ENCODE results near the gene MICAL3.

MICAL3 gene

DNA sequence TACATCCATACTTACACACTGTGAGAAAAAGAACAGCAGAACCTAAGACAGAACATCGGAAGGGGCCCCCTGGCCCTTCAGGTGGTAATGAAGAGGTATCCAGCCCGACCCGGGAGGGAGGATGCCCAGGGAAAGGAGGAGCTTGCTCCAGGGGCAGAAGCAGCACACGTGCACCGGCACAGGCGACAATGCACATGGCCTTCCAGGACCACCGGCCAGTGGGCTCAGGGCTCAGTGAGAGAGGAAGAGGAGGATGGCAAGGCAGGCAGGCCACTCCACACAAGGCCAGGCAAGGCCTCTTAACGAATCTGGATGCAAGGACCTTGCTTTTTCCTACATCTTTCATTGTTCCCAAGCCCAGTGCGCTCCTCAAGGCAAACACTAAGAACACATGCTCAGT lies 52.6 kb downstream of the MICAL3 start:
- H3K4me2 ChIP-seq (ENCODE audit: low read depth, low read length): no peak overlapping the region

GRCh38 chr22:17970201-17970708 lies 54.1 kb downstream of the MICAL3 start:
- no peaks in the 10 kb centered on the region for H3K9me3 ChIP-seq (replicated peaks; ENCODE audit: insufficient read depth, low read length)
- no peaks in the 10 kb centered on the region for H3K9me2 ChIP-seq (replicated peaks; ENCODE audit: insufficient read depth, low read length)
- H3K27me3 ChIP-seq (replicated peaks; ENCODE audit: insufficient read depth, low read length): no peaks in the 10 kb centered on the region
- no peak overlapping the region for H3K27ac ChIP-seq (ENCODE audit: low read length)
- no peak for TF ChIP-seq EZH2 (optimal IDR thresholded peaks at IDR 0.05; ENCODE audit: low read depth, low read length)
- no peak for TF ChIP-seq EZH2phosphoT487 (IDR thresholded peaks at IDR 0.05; ENCODE audit: low read length)
- TF ChIP-seq, protein P1, sequence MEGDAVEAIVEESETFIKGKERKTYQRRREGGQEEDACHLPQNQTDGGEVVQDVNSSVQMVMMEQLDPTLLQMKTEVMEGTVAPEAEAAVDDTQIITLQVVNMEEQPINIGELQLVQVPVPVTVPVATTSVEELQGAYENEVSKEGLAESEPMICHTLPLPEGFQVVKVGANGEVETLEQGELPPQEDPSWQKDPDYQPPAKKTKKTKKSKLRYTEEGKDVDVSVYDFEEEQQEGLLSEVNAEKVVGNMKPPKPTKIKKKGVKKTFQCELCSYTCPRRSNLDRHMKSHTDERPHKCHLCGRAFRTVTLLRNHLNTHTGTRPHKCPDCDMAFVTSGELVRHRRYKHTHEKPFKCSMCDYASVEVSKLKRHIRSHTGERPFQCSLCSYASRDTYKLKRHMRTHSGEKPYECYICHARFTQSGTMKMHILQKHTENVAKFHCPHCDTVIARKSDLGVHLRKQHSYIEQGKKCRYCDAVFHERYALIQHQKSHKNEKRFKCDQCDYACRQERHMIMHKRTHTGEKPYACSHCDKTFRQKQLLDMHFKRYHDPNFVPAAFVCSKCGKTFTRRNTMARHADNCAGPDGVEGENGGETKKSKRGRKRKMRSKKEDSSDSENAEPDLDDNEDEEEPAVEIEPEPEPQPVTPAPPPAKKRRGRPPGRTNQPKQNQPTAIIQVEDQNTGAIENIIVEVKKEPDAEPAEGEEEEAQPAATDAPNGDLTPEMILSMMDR (IDR thresholded peaks at IDR 0.05; ENCODE audit: low read length): no peak
- H2AFZ ChIP-seq (ENCODE audit: low read length): no peak overlapping the region
- no peaks in the 10 kb centered on the region for H3K4me1 ChIP-seq (ENCODE audit: low read length)
- H3K9ac ChIP-seq (ENCODE audit: low read length): no peak overlapping the region
- peaks cover 73% of the 10 kb centered on the region for H3K79me2 ChIP-seq (ENCODE audit: low read length)
- no peaks in the 10 kb centered on the region for H3K36me3 ChIP-seq (replicated peaks; ENCODE audit: insufficient read depth, low read length)
- H3K4me3 ChIP-seq (ENCODE audit: low read length): no peak overlapping the region
- no peak overlapping the region for H3K4me2 ChIP-seq (ENCODE audit: low read depth, low read length)
- H3F3A ChIP-seq (ENCODE audit: insufficient read depth, low read length): no peaks in the 10 kb centered on the region
- no peak for DNase-seq
- no peaks in the 10 kb centered on the region for H4K20me1 ChIP-seq (ENCODE audit: insufficient read depth, low read length)

More for the DNA sequence above, 52.6 kb downstream of the MICAL3 start:
- Histone ChIP-seq H3K4me3 (ENCODE audit: low read length) (no peak overlapping the region), H3K27me3 (replicated peaks; ENCODE audit: insufficient read depth, low read length) (no peaks in the 10 kb centered on the region), H3K36me3 (replicated peaks; ENCODE audit: insufficient read depth, low read length) (no peaks in the 10 kb centered on the region), H3K9me3 (replicated peaks; ENCODE audit: insufficient read depth, low read length) (no peaks in the 10 kb centered on the region), H3K79me2 (ENCODE audit: low read length) (peaks cover 68% of the 10 kb centered on the region), H3F3A (ENCODE audit: insufficient read depth, low read length) (no peaks in the 10 kb centered on the region), H3K27ac (ENCODE audit: low read length) (no peak overlapping the region), H3K4me1 (ENCODE audit: low read length) (no peaks in the 10 kb centered on the region), H2AFZ (ENCODE audit: low read length) (no peak overlapping the region), H3K9ac (ENCODE audit: low read length) (no peak overlapping the region), H4K20me1 (ENCODE audit: insufficient read depth, low read length) (no peaks in the 10 kb centered on the region), H3K9me2 (replicated peaks; ENCODE audit: insufficient read depth, low read length) (no peaks in the 10 kb centered on the region)
- no peak for TF ChIP-seq EZH2 (optimal IDR thresholded peaks at IDR 0.05; ENCODE audit: low read depth, low read length)
- TF ChIP-seq, protein P1 (IDR thresholded peaks at IDR 0.05; ENCODE audit: low read length): no peak
- no peak for TF ChIP-seq EZH2phosphoT487 (IDR thresholded peaks at IDR 0.05; ENCODE audit: low read length)
- DNase-seq: no peak

GRCh38 chr22:17969701-17970113 lies 54.7 kb downstream of the MICAL3 start:
- Histone ChIP-seq H3K27me3 (replicated peaks; ENCODE audit: insufficient read depth, low read length) (no peaks in the 10 kb centered on the region), H3K36me3 (replicated peaks; ENCODE audit: insufficient read depth, low read length) (no peaks in the 10 kb centered on the region), H3K9me2 (replicated peaks; ENCODE audit: insufficient read depth, low read length) (no peaks in the 10 kb centered on the region), H3K4me2 (ENCODE audit: low read depth, low read length) (no peak overlapping the region), H3K79me2 (ENCODE audit: low read length) (peaks cover 73% of the 10 kb centered on the region), H3K4me3 (ENCODE audit: low read length) (no peak overlapping the region), H2AFZ (ENCODE audit: low read length) (no peak overlapping the region), H3K9ac (ENCODE audit: low read length) (no peak overlapping the region), H3F3A (ENCODE audit: insufficient read depth, low read length) (no peaks in the 10 kb centered on the region), H3K4me1 (ENCODE audit: low read length) (no peaks in the 10 kb centered on the region), H3K27ac (ENCODE audit: low read length) (no peak overlapping the region), H4K20me1 (ENCODE audit: insufficient read depth, low read length) (no peaks in the 10 kb centered on the region), H3K9me3 (replicated peaks; ENCODE audit: insufficient read depth, low read length) (no peaks in the 10 kb centered on the region)
- DNase-seq: no peak
- TF ChIP-seq EZH2 (optimal IDR thresholded peaks at IDR 0.05; ENCODE audit: low read depth, low read length): no peak
- TF ChIP-seq, protein P1 (IDR thresholded peaks at IDR 0.05; ENCODE audit: low read length): no peak
- TF ChIP-seq EZH2phosphoT487 (IDR thresholded peaks at IDR 0.05; ENCODE audit: low read length): no peak

Measured in MM.1S (cell line).